NCI-H128 (cell line): ENCODE data around the gene ETV6.

Source experiments
- DNase-seq: peaks from one replicate; lab custom pipeline; 2025; ENCODE audit not compliant: unreplicated experiment; lab: John Stamatoyannopoulos, UW

Gene ETV6

DNA sequence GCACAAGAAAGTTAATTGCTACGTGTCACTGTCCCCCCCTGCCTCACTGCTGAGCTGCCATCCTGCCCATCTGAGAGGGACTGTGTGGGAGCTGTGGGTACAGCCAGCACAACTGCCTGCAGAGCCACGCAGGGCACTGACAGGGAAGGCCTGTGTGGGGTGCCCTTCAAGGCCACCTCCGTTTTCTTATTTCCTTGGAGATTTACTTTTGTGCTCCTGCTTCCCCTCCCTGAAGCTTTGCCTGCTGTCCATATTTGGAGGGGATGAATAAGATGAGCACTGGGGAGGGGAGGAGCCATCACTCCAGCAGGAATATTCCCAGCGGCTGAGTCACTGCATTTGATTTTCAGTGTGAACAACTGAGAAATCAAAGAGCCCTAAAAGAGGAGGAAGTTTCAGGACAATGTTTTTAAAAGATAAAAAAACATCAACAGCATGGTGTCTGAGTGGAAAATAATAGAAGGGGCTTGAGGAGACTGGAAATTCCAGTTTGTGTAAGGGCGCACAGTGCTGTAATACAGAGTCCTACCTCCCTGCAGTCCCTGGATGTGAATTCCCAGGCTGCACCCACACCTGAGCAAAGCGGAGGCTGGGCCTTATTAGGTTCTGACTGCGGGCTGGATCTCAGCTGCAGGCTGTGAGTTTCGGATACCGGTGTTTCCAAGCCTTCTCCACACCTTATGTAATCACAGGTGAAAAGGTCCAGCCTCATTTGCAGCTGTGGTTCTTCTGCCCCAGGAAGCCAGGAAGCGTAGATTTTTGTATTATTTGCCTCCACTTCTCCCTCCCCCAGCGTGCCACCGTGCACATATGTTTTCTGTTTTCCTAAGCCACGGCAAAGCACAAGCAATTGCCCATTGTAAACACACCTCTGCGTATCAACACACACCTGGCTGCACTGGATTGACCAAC, 228.7 kb downstream of the ETV6 start:
- no peak for DNase-seq

DNA sequence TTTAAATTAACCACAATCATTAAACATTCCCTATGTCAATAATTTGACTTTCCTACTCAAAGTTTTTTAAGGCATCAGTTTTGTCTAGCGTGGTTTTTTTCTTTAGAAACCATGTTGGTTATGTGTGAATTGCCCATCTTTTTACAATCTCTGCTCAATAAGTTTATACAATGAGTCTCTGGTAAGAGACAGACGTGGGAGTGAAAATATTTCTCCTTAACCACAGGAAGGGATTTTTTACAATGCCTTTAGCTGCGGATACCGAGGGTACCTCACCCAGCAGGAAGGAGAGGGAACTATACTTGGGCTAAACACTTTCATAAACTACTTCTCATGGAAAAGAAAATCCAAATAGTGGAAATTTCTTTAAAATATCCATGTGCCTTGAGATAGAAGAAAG, 229.8 kb downstream of the ETV6 start:
- no peak for DNase-seq

DNA sequence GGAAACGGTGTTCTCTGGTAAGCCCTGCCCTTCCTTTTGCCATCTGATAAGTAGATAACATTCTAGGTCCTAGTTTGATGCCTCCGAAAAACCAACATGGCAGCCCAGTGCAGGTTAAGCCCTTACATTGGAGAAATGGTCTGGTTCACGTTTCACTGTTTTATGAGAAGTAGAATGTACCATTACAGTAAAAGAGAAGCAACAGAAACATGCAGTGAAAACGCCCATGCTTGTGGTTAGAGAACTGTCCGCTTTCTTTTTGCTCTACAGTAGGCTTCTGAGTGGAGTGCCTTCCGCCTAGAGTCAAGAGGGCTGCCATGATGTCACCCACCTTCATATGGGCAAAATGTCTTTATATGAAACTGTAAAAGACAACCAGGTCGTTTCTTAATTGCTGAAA, 230.9 kb downstream of the ETV6 start:
- DNase-seq, result no peak

DNA sequence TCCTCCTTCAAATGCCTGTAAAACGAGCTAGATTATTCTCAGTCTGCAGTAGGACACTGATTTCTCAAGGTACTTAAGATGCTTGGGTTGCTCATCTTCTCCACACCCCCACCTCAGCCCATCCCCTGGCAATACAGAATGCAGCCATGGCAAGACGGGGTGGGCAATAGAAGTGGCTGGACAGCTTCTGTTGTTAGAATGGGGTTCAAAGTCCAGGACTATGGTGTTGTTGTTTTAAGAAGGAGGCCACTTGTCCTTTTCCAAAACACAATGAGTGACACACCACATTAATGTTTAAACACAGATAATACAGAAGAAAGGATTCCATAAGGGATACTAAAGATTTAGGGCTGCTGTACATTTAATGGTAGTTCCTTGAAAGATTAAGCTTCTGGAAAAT, 232.4 kb downstream of the ETV6 start:
- no peak for DNase-seq

DNA sequence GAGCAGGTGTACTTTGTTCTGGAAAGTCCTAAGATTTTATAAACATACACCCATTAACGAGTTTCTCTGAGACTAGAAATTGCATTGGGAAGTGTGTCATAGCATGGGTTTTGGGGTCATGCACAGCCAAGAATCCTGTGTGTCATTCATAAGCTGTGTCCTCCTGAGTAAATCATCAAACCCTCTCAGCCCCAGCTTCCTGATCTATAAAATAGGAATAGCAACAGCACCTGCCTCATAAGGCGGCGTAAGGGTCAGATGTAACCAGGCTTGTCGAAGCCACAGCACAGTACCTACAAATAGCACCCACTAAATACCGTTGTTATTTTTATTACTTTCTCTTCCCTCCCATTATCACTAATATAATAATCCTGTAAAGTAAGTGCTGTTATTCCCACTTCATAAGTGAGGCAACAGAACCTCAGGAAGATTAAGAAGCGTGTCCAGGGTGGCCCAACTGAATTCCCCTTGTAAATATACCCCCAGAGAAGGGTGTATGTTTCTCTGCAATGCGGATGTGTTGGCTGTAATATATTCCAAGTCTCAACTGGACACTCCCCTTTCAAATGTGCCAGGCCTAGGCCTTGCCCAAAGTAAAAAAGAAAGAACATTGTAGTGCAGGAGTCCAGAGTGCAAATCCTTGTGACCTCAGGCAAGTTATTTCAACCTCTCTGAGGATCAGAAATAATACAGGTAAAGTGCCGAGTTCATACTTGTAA, 233.0 kb downstream of the ETV6 start:
- DNase-seq, result no peak

DNA sequence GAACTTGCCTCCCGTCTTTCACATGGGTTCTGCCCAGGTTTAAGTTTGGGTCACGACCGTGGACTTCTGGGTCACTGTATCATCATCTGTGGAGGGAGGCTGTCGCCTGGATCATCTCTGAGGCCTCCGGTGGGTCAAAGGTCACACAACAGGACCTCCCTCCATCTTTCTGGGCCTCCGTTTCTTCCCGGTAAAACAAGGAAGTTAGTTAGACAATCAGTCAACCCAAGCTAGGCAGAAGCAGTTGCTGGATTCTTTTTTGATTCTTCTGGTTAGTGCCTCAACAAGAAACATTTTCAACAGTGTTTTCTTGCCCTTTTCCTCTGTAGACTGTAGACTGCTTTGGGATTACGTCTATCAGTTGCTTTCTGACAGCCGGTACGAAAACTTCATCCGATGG, 234.6 kb downstream of the ETV6 start:
- no peak for DNase-seq

DNA sequence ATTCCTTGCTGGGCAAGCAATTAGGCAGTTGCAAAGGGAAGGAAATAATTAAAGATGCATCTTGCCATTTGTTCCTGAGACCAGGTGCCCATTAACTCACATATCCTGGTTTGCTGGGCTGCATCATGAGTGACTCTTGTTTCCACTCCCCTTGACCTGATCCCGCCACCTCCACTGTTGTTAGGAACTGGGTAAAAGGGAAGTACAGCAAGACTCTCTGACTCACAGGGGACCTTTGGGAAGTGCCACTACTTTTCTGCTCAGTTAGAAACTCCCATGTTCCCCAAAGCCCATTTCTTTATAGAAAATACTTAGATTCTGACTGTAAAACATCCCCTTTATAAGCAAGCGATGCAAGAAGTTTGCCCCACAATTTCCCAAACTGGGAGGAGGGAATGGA, 235.2 kb downstream of the ETV6 start:
- DNase-seq, result no peak

DNA sequence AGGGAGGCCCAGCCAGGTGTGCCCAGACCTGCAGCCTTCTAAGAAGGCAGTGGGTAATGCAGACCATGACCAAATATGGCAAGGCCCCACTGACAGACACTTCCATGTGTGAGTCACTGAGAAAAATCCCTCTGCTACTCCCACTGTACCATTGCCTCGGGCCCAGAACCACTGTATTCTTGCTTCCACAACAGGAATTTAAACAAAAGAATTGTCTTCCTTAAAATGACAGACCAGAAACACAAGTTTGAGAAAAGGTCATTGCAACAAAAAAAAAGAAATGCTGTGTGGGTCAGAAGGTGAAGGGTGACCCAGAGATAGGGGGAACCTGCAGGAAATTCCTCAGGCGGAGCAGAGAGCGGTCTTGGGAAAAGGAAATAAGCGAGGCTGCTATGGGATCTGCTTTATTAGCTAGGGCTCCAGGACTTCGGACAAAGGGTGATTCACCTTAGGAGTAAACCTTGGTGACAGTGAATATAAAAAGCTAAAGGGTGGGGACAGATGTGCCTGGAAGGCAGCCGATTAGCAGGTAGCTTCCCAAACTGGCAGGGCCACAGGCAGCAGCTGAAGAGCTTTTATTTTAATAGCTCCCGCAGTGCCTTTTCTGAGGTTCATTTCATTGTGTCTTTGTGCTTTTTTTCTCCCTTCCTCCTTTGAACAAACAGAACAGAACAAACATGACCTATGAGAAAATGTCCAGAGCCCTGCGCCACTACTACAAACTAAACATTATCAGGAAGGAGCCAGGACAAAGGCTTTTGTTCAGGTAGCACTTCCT, 236.0 kb downstream of the ETV6 start:
- no peak for DNase-seq

DNA sequence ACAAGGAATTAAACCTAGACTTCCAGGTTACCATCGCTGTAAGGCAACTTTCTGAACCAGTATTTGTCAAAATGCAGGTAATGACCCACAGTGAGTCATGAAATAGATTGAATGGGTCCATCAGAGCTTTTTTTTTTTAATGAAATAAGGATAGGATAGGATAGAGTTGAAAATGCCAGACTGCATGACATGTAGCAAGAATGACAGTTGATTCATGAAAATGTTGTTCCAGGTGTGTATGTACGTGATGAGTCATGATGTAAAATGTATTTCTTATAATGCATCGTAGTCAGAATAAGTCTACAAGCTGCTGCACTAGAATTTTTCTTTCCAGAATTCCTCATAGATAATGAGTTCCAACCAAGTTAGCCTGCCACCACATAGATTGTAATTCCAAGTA, 236.9 kb downstream of the ETV6 start:
- no peak for DNase-seq

DNA sequence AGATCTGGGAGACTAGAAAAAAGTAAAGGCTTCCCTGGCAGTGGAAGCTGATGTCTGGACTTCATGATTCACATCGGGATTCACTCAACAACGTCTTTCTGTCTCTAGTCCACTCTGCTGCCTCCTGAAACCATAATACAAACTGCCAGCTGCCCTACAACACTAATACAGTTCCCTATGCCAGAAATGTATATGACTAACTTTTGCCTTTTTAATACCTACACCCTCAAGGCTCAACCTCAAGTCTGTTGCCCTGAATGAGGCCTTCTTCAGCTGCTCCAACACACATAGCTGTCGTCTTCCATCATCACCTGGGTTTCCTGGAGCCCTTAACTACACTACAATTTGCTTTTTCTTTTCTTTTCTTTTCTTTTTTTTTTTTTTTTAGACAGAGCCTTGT, 238.6 kb downstream of the ETV6 start:
- DNase-seq, result no peak

DNA sequence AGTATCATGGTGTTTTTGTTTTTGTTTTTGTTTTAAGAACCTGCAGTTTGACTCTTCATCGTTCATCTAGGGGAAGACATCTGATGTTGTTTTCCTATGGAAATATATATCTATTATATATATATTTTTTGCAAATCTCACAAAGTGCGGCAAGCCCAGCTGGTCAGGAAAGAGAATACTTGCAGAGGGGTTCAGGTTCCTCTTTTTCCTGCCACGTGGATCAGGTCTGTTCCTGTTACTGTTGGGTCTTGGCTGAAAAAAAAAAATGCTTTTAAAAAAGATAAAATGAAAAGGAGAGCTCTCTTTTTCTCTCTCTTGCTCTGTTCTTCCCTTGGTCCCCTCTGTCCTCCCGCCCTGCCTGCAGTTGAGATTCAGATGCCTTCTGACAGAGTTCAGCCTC, 241.9 kb downstream of the ETV6 start:
- DNase-seq, result no peak

DNA sequence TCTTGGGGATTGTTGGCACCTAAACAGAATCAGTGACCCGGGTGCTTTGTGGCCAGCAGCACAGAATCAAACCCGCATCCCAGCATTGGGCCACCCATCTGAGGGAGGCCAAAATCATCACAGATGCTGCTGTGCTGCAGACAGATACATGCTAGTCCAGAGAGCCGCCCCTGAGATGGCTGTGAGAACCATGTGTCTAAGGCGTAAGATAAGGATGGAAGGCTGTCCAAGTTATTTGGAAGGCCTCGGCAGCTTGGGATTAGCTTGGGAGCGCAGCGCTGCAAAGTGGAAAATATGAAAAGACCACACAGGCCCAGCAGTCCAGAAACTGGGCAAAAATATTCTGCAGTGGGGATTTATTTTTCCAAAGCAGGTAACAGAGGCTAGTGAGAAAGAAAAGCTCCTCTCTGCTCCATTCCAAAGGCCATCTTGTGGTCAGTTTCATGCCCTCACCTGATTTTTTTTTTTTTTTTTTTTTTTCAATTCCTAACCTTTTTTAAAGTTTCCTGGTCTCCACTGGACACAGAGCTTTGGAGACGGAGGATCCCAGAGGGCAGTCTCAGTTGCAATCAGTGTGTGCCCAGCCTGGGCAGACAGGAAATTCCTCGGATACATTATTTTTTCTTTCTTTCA, 242.4 kb downstream of the ETV6 start:
- no peak for DNase-seq

DNA sequence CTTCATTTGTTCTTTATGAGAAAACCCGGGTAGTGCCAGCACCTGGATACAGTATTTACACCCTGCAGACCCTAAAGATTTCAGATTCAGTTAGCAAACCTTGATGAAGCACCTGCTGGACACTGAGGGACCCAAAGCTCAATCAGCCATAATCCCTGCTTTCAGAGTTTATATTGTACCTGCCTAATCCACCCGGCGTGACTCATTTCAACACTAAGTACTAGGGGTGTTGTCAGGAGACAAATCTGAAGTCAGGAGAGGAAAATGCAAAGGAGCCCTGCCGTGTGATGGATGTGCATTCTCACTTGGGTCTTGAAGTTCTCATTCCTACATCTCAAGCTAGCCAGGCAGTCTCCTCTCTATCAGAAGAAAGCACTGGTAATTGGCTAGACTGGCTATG, 244.5 kb downstream of the ETV6 start:
- DNase-seq, result no peak

DNA sequence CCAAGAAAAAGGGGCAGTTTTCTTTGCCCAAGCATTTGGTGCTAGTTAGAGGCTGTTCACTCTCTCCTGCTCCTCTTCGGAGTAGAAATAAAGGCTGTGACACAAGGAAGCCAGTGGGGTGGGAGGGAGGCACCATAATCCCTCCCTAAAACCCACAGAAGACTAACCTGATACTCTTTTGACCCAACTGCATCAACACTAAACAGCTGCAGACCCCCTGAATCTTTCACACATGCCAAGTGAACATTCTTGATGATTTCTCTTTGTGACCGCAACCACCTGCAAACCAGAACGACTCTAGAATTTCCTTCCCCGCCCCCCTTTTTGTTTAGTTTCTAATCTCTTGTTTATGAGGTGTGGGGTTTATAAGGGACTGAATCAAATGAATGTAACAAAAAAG, 245.4 kb downstream of the ETV6 start:
- DNase-seq, result no peak

DNA sequence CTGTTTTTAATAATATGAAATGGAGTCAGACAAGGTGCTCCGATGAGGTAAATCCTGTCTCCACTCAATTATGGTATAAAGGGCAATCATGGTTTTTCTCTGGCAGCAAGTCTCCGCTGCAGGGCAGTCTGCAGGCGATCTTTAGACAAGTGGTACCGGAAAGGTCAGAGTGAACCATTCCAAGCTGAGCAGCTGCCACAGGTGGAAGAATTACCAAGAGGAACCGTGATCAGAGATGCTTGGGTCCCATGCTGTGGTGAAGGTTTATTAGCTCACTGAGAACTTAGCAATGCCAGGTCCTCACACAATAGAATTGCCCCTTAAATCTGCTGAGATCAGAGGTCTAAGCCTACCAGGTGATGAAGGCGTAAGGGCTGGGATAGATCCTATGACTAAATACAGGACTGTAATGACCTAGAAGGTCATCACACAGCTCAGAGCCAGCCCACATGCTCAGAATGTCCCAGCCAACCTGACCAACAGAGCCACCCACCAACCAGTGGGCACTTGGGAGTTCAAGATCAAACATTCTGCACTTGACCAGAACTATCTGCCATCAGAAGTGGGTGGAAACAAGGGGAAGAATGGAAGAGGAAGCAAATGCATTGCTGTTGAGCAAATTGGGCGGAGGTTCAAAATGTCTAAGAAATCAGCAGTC, 246.1 kb downstream of the ETV6 start:
- DNase-seq, result no peak

DNA sequence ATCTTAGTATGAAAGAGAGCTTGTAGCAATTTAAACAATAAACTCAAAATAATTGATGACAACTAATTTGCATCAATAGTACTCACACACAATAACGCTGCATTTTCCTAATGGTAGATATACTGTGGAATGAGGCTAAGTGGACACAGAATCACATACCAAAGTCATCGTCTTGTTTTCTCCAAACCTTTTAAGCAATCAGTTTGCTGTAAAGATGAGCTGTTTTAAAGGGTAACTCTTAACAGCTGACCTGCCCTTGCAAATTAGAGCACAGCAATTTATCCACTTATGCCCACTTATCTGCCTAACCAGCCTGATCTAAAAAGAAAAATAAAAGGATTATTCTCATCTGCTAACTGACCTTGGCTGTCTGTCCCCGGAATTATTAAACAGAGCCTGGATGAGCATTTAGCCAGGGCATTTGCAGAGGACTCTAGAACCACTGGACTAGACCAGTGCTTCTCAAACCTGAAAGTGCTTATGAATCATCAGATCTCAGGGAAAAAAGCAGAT, 247.0 kb downstream of the ETV6 start:
- no peak for DNase-seq

DNA sequence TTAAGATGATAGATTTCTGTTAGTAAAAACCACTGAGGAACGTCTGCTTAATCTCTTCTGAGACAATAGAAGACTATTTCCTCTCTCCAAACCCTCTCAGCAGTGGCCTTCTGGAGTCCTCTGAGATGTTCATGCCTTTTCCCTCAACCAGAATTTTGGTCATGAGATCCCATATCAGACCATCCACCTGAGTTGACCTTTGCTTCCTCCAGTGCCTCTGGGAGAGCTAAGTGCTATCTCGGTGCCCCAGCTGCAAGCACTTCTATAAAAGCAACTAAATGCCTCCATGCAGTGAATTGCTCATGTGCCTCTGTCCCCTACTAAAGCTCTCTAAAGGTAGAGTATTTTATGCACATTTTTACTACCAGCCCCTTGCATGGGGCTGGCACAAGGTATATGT, 248.4 kb downstream of the ETV6 start:
- DNase-seq, result no peak

DNA sequence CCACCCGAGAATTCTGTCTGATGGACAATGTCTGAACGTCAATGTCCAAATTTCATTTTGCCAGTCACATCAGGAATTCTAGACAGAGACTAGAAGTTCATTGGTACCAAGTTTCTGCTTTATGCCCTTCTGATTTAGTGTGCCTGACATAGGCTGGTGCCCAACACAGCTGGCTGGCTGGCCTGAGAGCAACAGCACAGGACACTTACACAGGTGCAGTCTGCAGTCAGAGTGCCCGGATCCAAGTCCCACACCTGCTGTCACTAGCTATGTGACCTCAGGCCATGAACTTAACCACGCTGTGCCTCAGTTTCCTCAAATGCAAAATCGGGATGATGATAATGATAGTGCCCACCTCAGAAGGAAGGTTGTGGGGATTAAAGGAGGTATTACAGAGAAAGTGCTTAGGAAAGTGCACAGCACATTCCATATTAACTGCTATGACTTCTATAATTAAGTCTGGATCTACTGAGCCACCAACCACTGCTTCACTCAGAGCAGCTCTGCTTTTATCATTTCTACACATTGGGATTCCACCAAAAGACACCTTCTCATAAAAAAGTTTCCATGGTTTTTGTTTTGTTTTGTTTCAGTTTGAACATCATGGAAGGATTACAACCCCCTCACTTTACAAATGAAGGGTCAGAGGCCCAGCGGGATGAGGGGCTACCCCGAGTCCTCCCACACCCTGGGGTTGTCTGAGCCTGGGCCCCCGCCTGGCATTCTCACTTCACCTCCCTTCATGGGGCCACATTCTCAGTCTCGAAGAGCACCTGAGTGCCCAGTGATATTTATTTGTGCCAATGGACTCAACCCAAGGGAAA, 252.4 kb downstream of the ETV6 start:
- DNase-seq, result no peak

DNA sequence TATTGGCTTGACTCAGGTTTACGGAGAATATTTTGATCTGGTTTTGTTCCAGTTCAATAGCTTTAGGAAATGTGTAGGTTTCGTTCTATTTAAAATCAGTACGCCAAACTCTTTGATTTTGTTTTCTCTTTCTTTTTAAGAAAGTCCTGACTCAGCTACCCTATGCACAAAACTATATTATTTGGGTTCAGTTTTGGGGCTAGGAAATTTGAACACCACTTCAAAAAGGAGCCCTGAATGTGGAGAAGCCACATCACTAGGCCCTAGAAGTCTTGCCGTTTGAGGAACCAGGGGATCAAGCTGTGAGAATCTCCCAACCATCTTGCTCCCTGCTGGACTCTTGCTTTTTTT, 253.0 kb downstream of the ETV6 start:
- DNase-seq, result no peak

DNA sequence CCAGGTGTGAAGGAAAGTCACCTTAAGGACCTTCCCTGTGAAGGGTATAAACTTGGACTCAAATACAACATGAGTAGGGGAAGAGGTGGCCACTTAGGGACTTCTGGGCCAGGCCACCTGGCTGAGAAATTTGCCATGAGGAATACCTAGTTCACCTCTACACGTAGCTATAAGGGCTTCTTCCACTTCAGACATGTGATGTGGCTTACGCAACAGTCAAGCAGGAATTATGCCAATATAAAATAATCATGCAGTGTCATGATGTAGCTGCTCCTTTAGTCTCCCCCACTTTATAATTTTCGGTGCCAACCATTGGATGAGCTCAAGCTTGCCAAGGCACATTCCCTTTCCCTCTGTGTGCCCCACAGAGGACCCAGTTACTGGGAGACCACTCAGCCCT, 254.7 kb downstream of the ETV6 start:
- no peak for DNase-seq
